ENCODE measurements around the gene MAP4K3. TPM values are rescaled to one million over a fixed set of nuclear protein-coding genes. Genes with fewer than 3 reads are reported as not detected.

Gene MAP4K3
- total RNA-seq, 3 donors from 2014 or later, result 32.7 to 50.4 (median 39.9) TPM

- H3K36me3 ChIP-seq (ENCODE audit: low read depth), result no peaks in the 10 kb centered on the region
- no peaks in the 10 kb centered on the region for H3K9me3 ChIP-seq
- peak in 1 of 3 donors; percentile 7 for DNase-seq
- peak; percentile 34 for ATAC-seq
- TF ChIP-seq CTCF (IDR thresholded peaks at IDR 0.05), result no peak
- intact Hi-C loops (cut with DNase I, micrococcal nuclease), result no loop called here
- no peak overlapping the region for H3K4me3 ChIP-seq
- H3K4me1 ChIP-seq (ENCODE audit: low read depth), result peaks cover 2% of the 10 kb centered on the region
Measured at GRCh38 chr2:39377226-39377939, 59.7 kb downstream of the MAP4K3 start.

- TF ChIP-seq CTCF (IDR thresholded peaks at IDR 0.05), result no peak
- intact Hi-C loops (cut with DNase I, micrococcal nuclease), result no loop called here
- no peak for ATAC-seq
- Histone ChIP-seq H3K9me3 (no peaks in the 10 kb centered on the region), H3K36me3 (ENCODE audit: low read depth) (no peaks in the 10 kb centered on the region), H3K4me3 (no peak overlapping the region), H3K4me1 (ENCODE audit: low read depth) (peaks cover 2% of the 10 kb centered on the region)
- DNase-seq, result no peak
Measured at GRCh38 chr2:39375917-39376316, 61.2 kb downstream of the MAP4K3 start.

GRCh38 chr2:39373181-39373802 lies 63.8 kb downstream of the MAP4K3 start:
- Histone ChIP-seq H3K4me3 (no peak overlapping the region), H3K36me3 (ENCODE audit: low read depth) (no peaks in the 10 kb centered on the region), H3K9me3 (no peaks in the 10 kb centered on the region), H3K4me1 (ENCODE audit: low read depth) (no peaks in the 10 kb centered on the region)
- ATAC-seq (no peak), DNase-seq (no peak)
- intact Hi-C loops (cut with DNase I, micrococcal nuclease), result no loop called here
- no peak for TF ChIP-seq CTCF (IDR thresholded peaks at IDR 0.05)

GRCh38 chr2:39370101-39370500 lies 67.0 kb downstream of the MAP4K3 start:
- H3K9me3 ChIP-seq, result no peaks in the 10 kb centered on the region
- DNase-seq, result no peak
- H3K4me1 ChIP-seq (ENCODE audit: low read depth), result no peaks in the 10 kb centered on the region
- TF ChIP-seq CTCF (IDR thresholded peaks at IDR 0.05), result no peak
- intact Hi-C loops (cut with DNase I, micrococcal nuclease), result no loop called here
- H3K4me3 ChIP-seq, result no peak overlapping the region
- H3K36me3 ChIP-seq (ENCODE audit: low read depth), result no peaks in the 10 kb centered on the region
- no peak for ATAC-seq

- Histone ChIP-seq H3K4me1 (ENCODE audit: low read depth) (no peaks in the 10 kb centered on the region), H3K4me3 (no peak overlapping the region), H3K9me3 (no peaks in the 10 kb centered on the region), H3K36me3 (ENCODE audit: low read depth) (no peaks in the 10 kb centered on the region)
- no peak for TF ChIP-seq CTCF (IDR thresholded peaks at IDR 0.05)
- ATAC-seq (no peak), DNase-seq (no peak)
- intact Hi-C loops (cut with DNase I, micrococcal nuclease), result no loop called here
Measured at GRCh38 chr2:39368846-39369245, 68.2 kb downstream of the MAP4K3 start.
